Colonic mucosa (tissue), 4 donors: Measurements from ENCODE around the gene PRRT4. TPM values are rescaled to one million over a fixed set of nuclear protein-coding genes. Genes with fewer than 3 reads are reported as not detected.

ENCODE experiments used
- DNase-seq: peaks from one replicate; pipeline ENCODE4 v3.0.0-alpha.2; 2020
- H3K27ac ChIP-seq: fragments of 200-600 bp; one replicate; pipeline ENCODE4 v1.8.0; 2021
- H3K27me3 ChIP-seq: fragments of 200-600 bp; one replicate; pipeline ENCODE4 v1.8.0; 2021
- H3K36me3 ChIP-seq: fragments of 200-600 bp; one replicate; pipeline ENCODE4 v1.8.0; 2021
- H3K4me1 ChIP-seq: fragments of 200-600 bp; one replicate; pipeline ENCODE4 v1.8.0; 2021; ENCODE audit warnings: mild to moderate bottlenecking
- H3K4me3 ChIP-seq: fragments of 200-600 bp; one replicate; pipeline ENCODE4 v1.8.0; 2021
- H3K9ac ChIP-seq, 2 donors: one replicate each; pipeline ENCODE4 v1.7.0; 2013; ENCODE audit warnings: control low read depth in 2 of 2, low read depth in 2 of 2, low read length in 2 of 2
- H3K9me3 ChIP-seq: fragments of 200-600 bp; one replicate; pipeline ENCODE4 v1.8.0; 2021
- CTCF ChIP-seq: fragments of 200-600 bp; IDR thresholded peaks from one replicate; pipeline ENCODE4 v1.8.0; 2022; ENCODE audit warnings: antibody characterized with exemption, mild to moderate bottlenecking
- intact Hi-C: fragments of 100-400 bp; cut with DNase I; formaldehyde crosslinking; loops from one replicate; pipeline ENCODE4 v1.14.1; 2022
- total RNA-seq, 2 donors: library from RNA; stranded (reverse); fragmentation: NEBNext Ultra II Directional in 1 of 2; extraction: Animal tissue kit (Norgen Biotek cat#: 25700) in 1 of 2; gene quantifications; one replicate each; pipeline ENCODE4 v1.2.1, GENCODE V29; 2021
- donor health status: healthy.
- donor health status: DM: no; HTN: no; CAD: no.
- donor health status: DM: no; HTN: no; CAD: no.

PRRT4 gene
- total RNA-seq, 2 donors from 2014 or later, result 0.24 TPM; not detected in 1

GRCh38 chr7:128303643-128304042 is 57.8 kb downstream of the PRRT4 start:
- no peak for DNase-seq
- Histone ChIP-seq H3K36me3 (peaks cover 4% of the 10 kb centered on the region), H3K27me3 (no peaks in the 10 kb centered on the region), H3K4me1 (no peaks in the 10 kb centered on the region), H3K4me3 (no peak overlapping the region), H3K27ac (no peak overlapping the region), H3K9ac (no peak overlapping the region), H3K9me3 (no peaks in the 10 kb centered on the region)
- TF ChIP-seq CTCF, result no peak
- intact Hi-C loops, result no loop called here

GRCh38 chr7:128303133-128303532 is 58.4 kb downstream of the PRRT4 start:
- H3K9ac ChIP-seq, result no peak overlapping the region
- no peak overlapping the region for H3K4me3 ChIP-seq
- DNase-seq, result no peak
- H3K9me3 ChIP-seq, result no peaks in the 10 kb centered on the region
- H3K4me1 ChIP-seq, result no peaks in the 10 kb centered on the region
- no peak for TF ChIP-seq CTCF
- no peaks in the 10 kb centered on the region for H3K27me3 ChIP-seq
- H3K36me3 ChIP-seq, result peaks cover 4% of the 10 kb centered on the region
- H3K27ac ChIP-seq, result no peak overlapping the region
- intact Hi-C loops, result no loop called here

GRCh38 chr7:128302139-128302538 is 59.4 kb downstream of the PRRT4 start:
- TF ChIP-seq CTCF, result no peak
- no peak overlapping the region for H3K4me3 ChIP-seq
- intact Hi-C loops, result no loop called here
- peaks cover 4% of the 10 kb centered on the region for H3K36me3 ChIP-seq
- H3K4me1 ChIP-seq, result no peaks in the 10 kb centered on the region
- DNase-seq, result no peak
- no peak overlapping the region for H3K27ac ChIP-seq
- H3K27me3 ChIP-seq, result no peaks in the 10 kb centered on the region
- H3K9me3 ChIP-seq, result no peaks in the 10 kb centered on the region
- H3K9ac ChIP-seq, result no peak overlapping the region

Other genes with a start within 250 kb of the PRRT4 start
- under 1 TPM in 1 of 2 donors, not detected in 1; 0.07 TPM for gene LEP, start 120.4 kb downstream of the PRRT4 start, total RNA-seq
- 10 to 100 TPM; 16.3 to 30.6 TPM for gene RBM28, start 17.8 kb downstream of the PRRT4 start, total RNA-seq
- 10 to 100 TPM; 37.5 to 50.0 TPM for gene IMPDH1, start 48.3 kb upstream of the PRRT4 start, total RNA-seq
- gene HILPDA, start 94.2 kb upstream of the PRRT4 start, total RNA-seq, result 10 to 100 TPM; 12.1 to 31.4 TPM
- gene METTL2B, start 115.1 kb upstream of the PRRT4 start, total RNA-seq, result 10 to 100 TPM; 24.6 to 36.8 TPM